Adrenal gland (tissue), 5 donors: Measurements from ENCODE around the gene RCC2.

Source experiments
- POLR2A ChIP-seq, 2 donors: fragments of 450-650 bp; IDR thresholded peaks; one replicate each; pipeline ENCODE4 v1.6.1; 2017; ENCODE audit warnings: antibody characterized with exemption in 2 of 2, mild to moderate bottlenecking in 2 of 2, moderate library complexity in 1 of 2
- TF ChIP-seq, protein P1 (sequence below), 6 experiments: fragments of 450-650 bp in 4 of 6; fragments of 200-600 bp in 2 of 6; sonication (generic) in 1 of 6; IDR thresholded peaks; 1 replicate in 5 of 6; 2 replicates in 1 of 6; pipeline versions ENCODE4 v1.5.1 to v1.8.0; 2016 to 2021; ENCODE audit warnings: antibody characterized with exemption in 6 of 6, mild to moderate bottlenecking in 2 of 6, moderate library complexity in 1 of 6
- donor health status: DM: no; HTN: no; CAD: no.

DNA sequence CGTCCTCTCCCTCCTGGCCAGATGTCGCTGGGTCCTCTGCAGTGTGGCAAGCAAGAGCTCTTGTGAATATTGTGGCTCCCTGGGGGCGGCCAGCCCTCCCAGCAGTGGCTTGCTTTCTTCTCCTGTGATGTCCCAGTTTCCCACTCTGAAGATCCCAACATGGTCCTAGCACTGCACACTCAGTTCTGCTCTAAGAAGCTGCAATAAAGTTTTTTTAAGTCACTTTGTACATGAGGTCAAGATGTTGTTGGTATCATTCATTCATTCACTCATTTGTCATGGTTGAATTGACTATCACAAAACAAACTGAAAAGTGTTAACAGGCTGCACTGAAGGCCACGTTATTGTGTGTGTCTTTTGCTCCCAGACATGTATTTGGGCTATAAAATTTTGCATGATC, 75.7 kb downstream of the RCC2 start:
- TF ChIP-seq POLR2A (IDR thresholded peaks at IDR 0.05) = no peak
- TF ChIP-seq, protein P1, sequence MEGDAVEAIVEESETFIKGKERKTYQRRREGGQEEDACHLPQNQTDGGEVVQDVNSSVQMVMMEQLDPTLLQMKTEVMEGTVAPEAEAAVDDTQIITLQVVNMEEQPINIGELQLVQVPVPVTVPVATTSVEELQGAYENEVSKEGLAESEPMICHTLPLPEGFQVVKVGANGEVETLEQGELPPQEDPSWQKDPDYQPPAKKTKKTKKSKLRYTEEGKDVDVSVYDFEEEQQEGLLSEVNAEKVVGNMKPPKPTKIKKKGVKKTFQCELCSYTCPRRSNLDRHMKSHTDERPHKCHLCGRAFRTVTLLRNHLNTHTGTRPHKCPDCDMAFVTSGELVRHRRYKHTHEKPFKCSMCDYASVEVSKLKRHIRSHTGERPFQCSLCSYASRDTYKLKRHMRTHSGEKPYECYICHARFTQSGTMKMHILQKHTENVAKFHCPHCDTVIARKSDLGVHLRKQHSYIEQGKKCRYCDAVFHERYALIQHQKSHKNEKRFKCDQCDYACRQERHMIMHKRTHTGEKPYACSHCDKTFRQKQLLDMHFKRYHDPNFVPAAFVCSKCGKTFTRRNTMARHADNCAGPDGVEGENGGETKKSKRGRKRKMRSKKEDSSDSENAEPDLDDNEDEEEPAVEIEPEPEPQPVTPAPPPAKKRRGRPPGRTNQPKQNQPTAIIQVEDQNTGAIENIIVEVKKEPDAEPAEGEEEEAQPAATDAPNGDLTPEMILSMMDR (IDR thresholded peaks at IDR 0.05) = no peak
